ENCODE data around the gene HOXD3. TPM values are rescaled to one million over a fixed set of nuclear protein-coding genes. Genes with fewer than 3 reads are reported as not detected.

HOXD3 gene
- total RNA-seq, 4 donors from 2014 or later = 10.5 to 11.7 (median 11.0) TPM

- no peak for TF ChIP-seq EP300 (IDR thresholded peaks at IDR 0.05)
- no peak overlapping the region for H3K4me3 ChIP-seq
- WGBS, 2 donors = 70 to 75% methylated on average over 2 of the region's 2 CpGs
- DNase-seq (ENCODE audit: low spot score in 2 of 2) = no peak
- peaks cover 0 to 24% (median 10%) of the 10 kb centered on the region in 4 donors for H3K4me1 ChIP-seq
- no peaks in the 10 kb centered on the region for H3K9me3 ChIP-seq
- H3K27ac ChIP-seq = no peak overlapping the region
- no peaks in the 10 kb centered on the region for H3K36me3 ChIP-seq
- peaks cover 0 to 77% of the 10 kb centered on the region in 2 donors for H3K27me3 ChIP-seq
Measured at GRCh38 chr2:176184749-176185148, 27.6 kb downstream of the HOXD3 start.

GRCh38 chr2:176186024-176186423 is 28.9 kb downstream of the HOXD3 start:
- no peak for DNase-seq (ENCODE audit: low spot score in 2 of 2)
- Histone ChIP-seq H3K4me1 (peaks cover 0 to 27% (median 11%) of the 10 kb centered on the region in 4 donors), H3K27ac (no peak overlapping the region), H3K4me3 (no peak overlapping the region), H3K9me3 (no peaks in the 10 kb centered on the region), H3K27me3 (peaks cover 0 to 77% of the 10 kb centered on the region in 2 donors), H3K36me3 (no peaks in the 10 kb centered on the region)
- TF ChIP-seq CTCF (IDR thresholded peaks at IDR 0.05) (no peak), EP300 (IDR thresholded peaks at IDR 0.05) (no peak), POLR2A (IDR thresholded peaks at IDR 0.05) (no peak)
- WGBS, 2 donors = 89 to 92% methylated on average over 2 of the region's 2 CpGs

- peak overlapping the region in 2 of 4 donors; percentile 50 to 64 for H3K27ac ChIP-seq
- H3K4me3 ChIP-seq = peak overlapping the region; percentile 41 to 69 (median 50)
- 6 to 18% methylated on average over 13 of the region's 13 CpGs for WGBS, 2 donors
- DNase-seq (ENCODE audit: low spot score in 2 of 2) = no peak
- no peaks in the 10 kb centered on the region for H3K36me3 ChIP-seq
- peaks cover 0 to 27% (median 11%) of the 10 kb centered on the region in 4 donors for H3K4me1 ChIP-seq
- TF ChIP-seq CTCF (IDR thresholded peaks at IDR 0.05) (no peak), POLR2A (IDR thresholded peaks at IDR 0.05) (no peak), EP300 (IDR thresholded peaks at IDR 0.05) (no peak)
- no peaks in the 10 kb centered on the region for H3K9me3 ChIP-seq
- H3K27me3 ChIP-seq = peaks cover 0 to 85% of the 10 kb centered on the region in 2 donors
Measured at GRCh38 chr2:176187200-176187898, 30.2 kb downstream of the HOXD3 start.

- TF ChIP-seq CTCF (IDR thresholded peaks at IDR 0.05) = no peak
- TF ChIP-seq POLR2A (IDR thresholded peaks at IDR 0.05) = peak in 1 of 2 donors; percentile 21
- no peaks in the 10 kb centered on the region for H3K9me3 ChIP-seq
- peaks cover 0 to 27% (median 11%) of the 10 kb centered on the region in 4 donors for H3K4me1 ChIP-seq
- peak within 1 kb of the TSS; percentile 41 to 69 (median 50) for H3K4me3 ChIP-seq
- H3K36me3 ChIP-seq = no peaks in the 10 kb centered on the region
- DNase-seq (ENCODE audit: low spot score in 2 of 2) = no peak
- WGBS, 2 donors = 2 to 3% methylated on average over 60 to 63 of the region's 68 CpGs
- H3K27me3 ChIP-seq = peaks cover 0 to 92% of the 10 kb centered on the region in 2 donors
- H3K27ac ChIP-seq = peak within 1 kb of the TSS in 2 of 4 donors; percentile 50 to 64
Measured at GRCh38 chr2:176187899-176188773, 31.0 kb downstream of the HOXD3 start, which contains the start of gene HOXD1. TSS of gene HOXD1 (plus strand) at chr2:176188668. CDS start at chr2:176188802, 134 bp downstream.

- peaks cover 0 to 93% of the 10 kb centered on the region in 2 donors for H3K27me3 ChIP-seq
- peak overlapping the region; percentile 41 to 69 (median 50) for H3K4me3 ChIP-seq
- 2 to 3% methylated on average over 52 to 60 of the region's 98 CpGs for WGBS, 2 donors
- peaks cover 0 to 27% (median 11%) of the 10 kb centered on the region in 4 donors for H3K4me1 ChIP-seq
- H3K9me3 ChIP-seq = no peaks in the 10 kb centered on the region
- H3K27ac ChIP-seq = peak overlapping the region in 2 of 4 donors; percentile 50 to 64
- DNase-seq (ENCODE audit: low spot score in 2 of 2) = no peak
- H3K36me3 ChIP-seq = no peaks in the 10 kb centered on the region
- no peak for TF ChIP-seq POLR2A (IDR thresholded peaks at IDR 0.05)
- TF ChIP-seq EP300 (IDR thresholded peaks at IDR 0.05) = no peak
- no peak for TF ChIP-seq CTCF (IDR thresholded peaks at IDR 0.05)
Measured at GRCh38 chr2:176188774-176189680, 31.9 kb downstream of the HOXD3 start.
